OCI-LY1 (cell line): ENCODE data around the gene SP3.
A peak's percentile ranks its signal among the peaks of the same experiment; 100 is the strongest.

Experiments used
- H2AFZ ChIP-seq: fragments of 200-600 bp; sonication (generic), shearing (Covaris generic); 2 replicates; pipeline ENCODE4 v1.6.0; 2014; ENCODE audit warnings: antibody characterized with exemption, mild to moderate bottlenecking, low read length
- H3F3A ChIP-seq: fragments of 200-600 bp; sonication (generic), shearing (Covaris generic); 2 replicates; pipeline ENCODE4 v1.6.0; 2014; ENCODE audit warnings: mild to moderate bottlenecking, antibody characterized with exemption, low read length, moderate library complexity; ENCODE audit not compliant: insufficient read depth
- H3K27ac ChIP-seq: fragments of 200-600 bp; sonication (generic); 2 replicates; pipeline ENCODE4 v1.5.1; 2014; ENCODE audit warnings: low read length, mixed run types, mild to moderate bottlenecking, low read depth; ENCODE audit not compliant: poor library complexity, severe bottlenecking
- H3K27me3 ChIP-seq: fragments of 200-600 bp; sonication (generic); 2 replicates; pipeline ENCODE4 v1.6.0; 2014; ENCODE audit warnings: antibody characterized with exemption, mild to moderate bottlenecking, low read length, moderate library complexity; ENCODE audit not compliant: insufficient read depth
- H3K36me3 ChIP-seq: fragments of 200-600 bp; sonication (generic); 2 replicates; pipeline ENCODE4 v1.6.1; 2014; ENCODE audit warnings: mild to moderate bottlenecking, antibody characterized with exemption, low read length, moderate library complexity, mixed read lengths; ENCODE audit not compliant: insufficient read depth
- H3K4me1 ChIP-seq: fragments of 200-600 bp; sonication (generic); 2 replicates; pipeline ENCODE4 v1.5.1; 2014; ENCODE audit warnings: mild to moderate bottlenecking, low read length, moderate library complexity; ENCODE audit not compliant: insufficient read depth, severe bottlenecking
- H3K4me2 ChIP-seq: fragments of 200-600 bp; sonication (generic), shearing (Covaris generic); 2 replicates; pipeline ENCODE4 v1.6.1; 2014; ENCODE audit warnings: low read length
- H3K4me3 ChIP-seq: fragments of 200-600 bp; sonication (generic); 2 replicates; pipeline ENCODE4 v1.5.1; 2014; ENCODE audit warnings: low read length, low read depth, mild to moderate bottlenecking, mixed read lengths; ENCODE audit not compliant: poor library complexity, severe bottlenecking
- H3K79me2 ChIP-seq: fragments of 200-600 bp; shearing (Covaris generic); 2 replicates; pipeline ENCODE4 v1.6.1; 2016; ENCODE audit warnings: mixed run types, low read length, mixed read lengths; ENCODE audit not compliant: insufficient read depth
- H3K9ac ChIP-seq: fragments of 200-600 bp; sonication (generic), shearing (Covaris generic); 2 replicates; pipeline ENCODE4 v1.6.1; 2014; ENCODE audit warnings: mild to moderate bottlenecking, low read length, mixed read lengths
- H3K9me2 ChIP-seq: fragments of 200-600 bp; sonication (generic), shearing (Covaris generic); 2 replicates; pipeline ENCODE4 v1.6.1; 2014; ENCODE audit warnings: low read depth, mild to moderate bottlenecking, low read length, mixed read lengths
- H3K9me3 ChIP-seq: fragments of 200-600 bp; shearing (Covaris generic); 2 replicates; pipeline ENCODE4 v1.6.1; 2014; ENCODE audit warnings: low read length, mixed read lengths
- H4K20me1 ChIP-seq: fragments of 200-600 bp; sonication (generic), shearing (Covaris generic); 2 replicates; pipeline ENCODE4 v1.6.0; 2016; ENCODE audit warnings: mild to moderate bottlenecking, low read length; ENCODE audit not compliant: insufficient read depth
- EZH2 ChIP-seq: fragments of 200-600 bp; sonication (generic), shearing (Covaris generic); IDR thresholded peaks from 2 replicates; pipeline ENCODE4 v1.8.0; 2017; ENCODE audit warnings: borderline replicate concordance, mixed run types, mild to moderate bottlenecking, antibody characterized with exemption, low read length, moderate library complexity, mixed read lengths
- TF ChIP-seq, protein P1 (sequence below): fragments of 200-600 bp; sonication (generic), shearing (Covaris generic); IDR thresholded peaks from 2 replicates; pipeline ENCODE4 v1.5.1; 2017; ENCODE audit warnings: mild to moderate bottlenecking, antibody characterized with exemption, low read length, moderate library complexity, mixed read lengths

SP3 gene

DNA sequence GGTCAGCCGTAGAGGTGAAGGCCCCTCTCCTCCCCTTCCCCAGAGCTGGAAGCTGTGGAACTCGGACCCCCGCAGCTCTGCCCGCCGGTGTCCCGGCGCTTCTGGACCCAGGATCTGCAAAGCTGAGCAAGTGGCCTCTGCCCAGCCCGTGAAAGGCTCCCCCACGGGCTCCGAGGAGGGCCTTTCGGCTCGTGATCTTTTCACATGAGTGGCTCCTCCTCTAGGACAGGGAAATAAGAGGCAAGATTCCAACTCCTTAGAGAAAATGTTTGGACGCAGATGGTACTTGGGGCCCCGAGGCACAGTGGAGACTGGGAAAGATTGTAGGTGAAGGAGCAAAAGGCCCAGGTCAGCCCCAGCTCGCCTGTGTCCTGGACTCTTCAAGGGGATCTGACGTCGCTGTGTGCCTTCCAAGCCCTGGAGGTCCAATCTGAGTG, 48.2 kb upstream of the SP3 start:
- Histone ChIP-seq H3K4me3 (no peak overlapping the region), H2AFZ (no peak overlapping the region), H3K9me2 (no peaks in the 10 kb centered on the region), H3K27me3 (peaks cover 3% of the 10 kb centered on the region; the same call in 1 of the 2 replicates), H3K36me3 (no peaks in the 10 kb centered on the region), H3K27ac (no peak overlapping the region), H3F3A (no peaks in the 10 kb centered on the region), H3K4me1 (peaks cover 12% of the 10 kb centered on the region), H4K20me1 (no peaks in the 10 kb centered on the region), H3K9ac (no peak overlapping the region; the same call in 1 of the 2 replicates), H3K79me2 (no peaks in the 10 kb centered on the region), H3K4me2 (no peak overlapping the region), H3K9me3 (no peaks in the 10 kb centered on the region)
- TF ChIP-seq EZH2: no peak

DNA sequence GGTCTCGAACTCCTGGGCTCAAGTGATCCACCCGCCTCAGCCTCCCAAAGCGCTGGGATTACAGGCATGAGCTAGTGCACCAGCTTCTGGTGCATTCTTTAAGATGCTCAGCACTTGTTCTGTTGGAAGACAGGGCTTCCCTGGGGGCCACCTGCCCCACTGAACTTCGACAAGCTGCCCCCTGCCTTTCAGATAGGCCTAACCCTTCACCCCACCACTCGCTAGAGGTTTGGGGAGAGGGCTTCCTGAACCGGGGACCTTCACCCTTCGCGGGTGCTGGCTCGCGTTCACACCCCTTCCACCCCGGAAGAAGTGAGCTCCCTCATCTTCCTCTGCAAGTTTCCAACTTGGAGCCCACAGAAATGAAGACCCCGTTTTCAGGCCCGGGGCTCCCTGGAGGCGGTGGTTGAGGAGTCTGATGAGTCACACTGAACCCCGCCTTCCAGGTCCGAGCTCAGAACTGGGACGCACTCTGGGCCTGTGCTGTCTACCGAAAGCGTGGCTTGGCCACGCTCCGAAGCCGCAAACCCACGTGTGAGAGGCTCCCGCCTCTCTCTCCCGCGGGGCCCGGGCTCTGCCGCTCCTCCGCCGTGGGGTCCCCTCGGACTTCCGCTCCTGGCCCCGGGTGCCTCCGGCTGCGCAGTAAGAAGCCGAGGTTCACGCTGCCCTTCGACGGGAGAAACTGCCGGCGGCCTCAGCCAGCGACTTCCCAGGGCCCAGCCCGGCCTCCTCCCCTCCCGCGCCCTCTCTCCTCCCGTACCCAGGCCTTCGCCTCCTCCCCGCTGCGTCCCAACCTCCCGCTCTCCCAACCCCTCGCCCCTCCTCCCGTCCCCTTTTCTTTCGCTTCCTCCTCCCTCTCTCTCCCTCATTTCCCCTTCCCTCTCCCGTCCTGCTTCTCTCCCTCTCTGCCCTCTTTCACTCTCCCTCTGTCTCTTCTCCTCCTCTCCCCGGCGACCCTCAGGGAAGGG, 47.5 kb upstream of the SP3 start:
- Histone ChIP-seq H3K27ac (no peak overlapping the region), H3K4me3 (peak overlapping the region; percentile 43)

DNA sequence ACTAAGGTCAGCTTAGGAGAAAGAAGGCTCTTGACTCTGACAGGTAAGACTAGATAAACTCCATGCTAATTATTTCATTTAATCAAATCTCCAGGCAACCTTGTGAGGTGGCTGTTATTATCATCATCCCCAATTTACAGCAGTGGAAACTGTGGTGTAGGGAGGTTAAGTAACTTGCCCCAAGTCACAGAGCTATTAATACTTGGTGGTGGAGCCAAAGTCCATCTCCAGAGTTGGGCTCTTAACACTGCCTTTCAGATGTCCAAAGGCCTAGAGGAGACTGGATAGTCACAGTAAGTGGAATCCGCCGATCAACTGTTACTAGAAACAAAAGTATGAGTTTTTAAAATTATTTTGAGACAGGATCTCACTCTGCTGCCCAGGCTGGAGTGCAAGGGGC, 46.6 kb upstream of the SP3 start:
- no peaks in the 10 kb centered on the region for H3F3A ChIP-seq
- H3K9me3 ChIP-seq: no peaks in the 10 kb centered on the region
- no peak overlapping the region for H3K4me2 ChIP-seq
- H4K20me1 ChIP-seq: no peaks in the 10 kb centered on the region
- no peaks in the 10 kb centered on the region for H3K36me3 ChIP-seq
- no peaks in the 10 kb centered on the region for H3K79me2 ChIP-seq
- no peak overlapping the region for H3K27ac ChIP-seq
- H3K9ac ChIP-seq: no peak overlapping the region
- H2AFZ ChIP-seq: no peak overlapping the region
- TF ChIP-seq, protein P1, sequence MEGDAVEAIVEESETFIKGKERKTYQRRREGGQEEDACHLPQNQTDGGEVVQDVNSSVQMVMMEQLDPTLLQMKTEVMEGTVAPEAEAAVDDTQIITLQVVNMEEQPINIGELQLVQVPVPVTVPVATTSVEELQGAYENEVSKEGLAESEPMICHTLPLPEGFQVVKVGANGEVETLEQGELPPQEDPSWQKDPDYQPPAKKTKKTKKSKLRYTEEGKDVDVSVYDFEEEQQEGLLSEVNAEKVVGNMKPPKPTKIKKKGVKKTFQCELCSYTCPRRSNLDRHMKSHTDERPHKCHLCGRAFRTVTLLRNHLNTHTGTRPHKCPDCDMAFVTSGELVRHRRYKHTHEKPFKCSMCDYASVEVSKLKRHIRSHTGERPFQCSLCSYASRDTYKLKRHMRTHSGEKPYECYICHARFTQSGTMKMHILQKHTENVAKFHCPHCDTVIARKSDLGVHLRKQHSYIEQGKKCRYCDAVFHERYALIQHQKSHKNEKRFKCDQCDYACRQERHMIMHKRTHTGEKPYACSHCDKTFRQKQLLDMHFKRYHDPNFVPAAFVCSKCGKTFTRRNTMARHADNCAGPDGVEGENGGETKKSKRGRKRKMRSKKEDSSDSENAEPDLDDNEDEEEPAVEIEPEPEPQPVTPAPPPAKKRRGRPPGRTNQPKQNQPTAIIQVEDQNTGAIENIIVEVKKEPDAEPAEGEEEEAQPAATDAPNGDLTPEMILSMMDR: no peak
- no peak for TF ChIP-seq EZH2
- no peaks in the 10 kb centered on the region for H3K9me2 ChIP-seq
- peaks cover 12% of the 10 kb centered on the region for H3K4me1 ChIP-seq
- H3K27me3 ChIP-seq: peaks cover 3% of the 10 kb centered on the region; the same call in 1 of the 2 replicates
- no peak overlapping the region for H3K4me3 ChIP-seq

More for the DNA sequence above, 47.5 kb upstream of the SP3 start:
- peaks cover 12% of the 10 kb centered on the region for H3K4me1 ChIP-seq
- no peaks in the 10 kb centered on the region for H4K20me1 ChIP-seq
- H3K79me2 ChIP-seq: no peaks in the 10 kb centered on the region
- no peaks in the 10 kb centered on the region for H3K9me3 ChIP-seq
- no peak overlapping the region for H2AFZ ChIP-seq
- H3K36me3 ChIP-seq: no peaks in the 10 kb centered on the region
- no peaks in the 10 kb centered on the region for H3F3A ChIP-seq
- peaks cover 3% of the 10 kb centered on the region; the same call in 1 of the 2 replicates for H3K27me3 ChIP-seq
- peak overlapping the region; percentile 57 for H3K4me2 ChIP-seq
- no peak overlapping the region; the same call in 1 of the 2 replicates for H3K9ac ChIP-seq
- TF ChIP-seq, protein P1: no peak
- TF ChIP-seq EZH2: no peak
- no peaks in the 10 kb centered on the region for H3K9me2 ChIP-seq
